Activated CD4-positive, alpha-beta T cell treated with anti-CD3 and anti-CD28 coated beads, Interleukin-2, Interleukin-4, amounts not matched to agents 100 ng/mL and 50 ng/mL, durations not matched to agents 16 hours and 8 hours (primary cell): Measurements from ENCODE around the gene KSR2.
"Not testable (repeated sequence)": the region's sequence is repeated elsewhere in the genome, so short reads cannot be mapped to it uniquely, and the experiment has no call there.

Source experiments
- DNase-seq: peaks from one replicate; pipeline ENCODE4 v3.0.0-alpha.2; 2020; ENCODE audit warnings: low spot score

Gene KSR2

GRCh38 chr12:117857139-117857538, 111.7 kb downstream of the KSR2 start:
- DNase-seq = not testable (repeated sequence)

GRCh38 chr12:117855165-117855564, 113.6 kb downstream of the KSR2 start:
- no peak for DNase-seq

GRCh38 chr12:117854339-117855012, 114.3 kb downstream of the KSR2 start:
- peak; percentile 56 for DNase-seq

- DNase-seq = no peak
Measured at GRCh38 chr12:117853600-117853999, 115.2 kb downstream of the KSR2 start.

- DNase-seq = no peak
Measured at GRCh38 chr12:117850048-117850447, 118.7 kb downstream of the KSR2 start.

- DNase-seq = no peak
Measured at GRCh38 chr12:117847371-117847770, 121.4 kb downstream of the KSR2 start.

- DNase-seq = no peak
Measured at GRCh38 chr12:117845271-117845904, 123.4 kb downstream of the KSR2 start.

- DNase-seq = no peak
Measured at GRCh38 chr12:117844114-117844830, 124.5 kb downstream of the KSR2 start.

- DNase-seq = no peak
Measured at GRCh38 chr12:117842630-117843029, 126.2 kb downstream of the KSR2 start.

- no peak for DNase-seq
Measured at GRCh38 chr12:117842220-117842619, 126.6 kb downstream of the KSR2 start.

- no peak for DNase-seq
Measured at GRCh38 chr12:117837737-117838050, 131.1 kb downstream of the KSR2 start.

GRCh38 chr12:117836999-117837736, 131.6 kb downstream of the KSR2 start:
- peak; percentile 78 for DNase-seq

GRCh38 chr12:117836476-117836875, 132.3 kb downstream of the KSR2 start:
- no peak for DNase-seq

GRCh38 chr12:117835156-117835555, 133.6 kb downstream of the KSR2 start:
- no peak for DNase-seq

GRCh38 chr12:117832459-117833457, 136.0 kb downstream of the KSR2 start:
- DNase-seq = no peak

GRCh38 chr12:117830471-117830870, 138.3 kb downstream of the KSR2 start:
- DNase-seq = no peak

GRCh38 chr12:117829108-117829507, 139.7 kb downstream of the KSR2 start:
- DNase-seq = no peak

- DNase-seq = no peak
Measured at GRCh38 chr12:117827660-117828059, 141.1 kb downstream of the KSR2 start.

- no peak for DNase-seq
Measured at GRCh38 chr12:117825827-117826226, 143.0 kb downstream of the KSR2 start.

GRCh38 chr12:117821480-117822175, 147.2 kb downstream of the KSR2 start:
- DNase-seq = no peak
